Stimulated activated CD8-positive, alpha-beta memory T cell treated with anti-CD3 and anti-CD28 coated beads, Interleukin-7, amount 100 ng/mL, for 4 hours (primary cell): ENCODE measurements around the gene TMEM165.

ENCODE experiments used
- DNase-seq, 2 donors: peaks; one replicate each; pipeline ENCODE4 v3.0.0-alpha.2; 2020; ENCODE audit warnings: low read depth in 2 of 2

The TMEM165 gene

DNA sequence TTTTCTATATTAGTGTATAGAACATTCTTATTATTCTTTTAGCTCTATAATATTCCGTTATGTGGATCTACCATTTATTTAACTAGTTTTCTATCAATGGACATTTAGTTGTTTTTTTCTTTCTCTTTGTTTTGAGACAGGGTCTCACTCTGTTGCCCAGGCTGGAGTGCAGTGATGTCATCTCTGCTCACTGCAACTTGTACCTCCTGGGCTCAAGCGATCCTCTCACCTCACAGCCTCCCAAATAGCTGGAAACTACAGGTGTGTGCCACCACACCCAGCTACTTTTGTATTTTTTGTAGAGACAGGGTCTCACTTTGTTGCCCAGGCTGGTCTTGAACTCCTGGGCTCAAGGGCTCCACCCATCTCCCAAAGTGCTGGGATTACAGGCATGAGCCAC, 10.8 kb downstream of the TMEM165 start:
- no peak for DNase-seq

DNA sequence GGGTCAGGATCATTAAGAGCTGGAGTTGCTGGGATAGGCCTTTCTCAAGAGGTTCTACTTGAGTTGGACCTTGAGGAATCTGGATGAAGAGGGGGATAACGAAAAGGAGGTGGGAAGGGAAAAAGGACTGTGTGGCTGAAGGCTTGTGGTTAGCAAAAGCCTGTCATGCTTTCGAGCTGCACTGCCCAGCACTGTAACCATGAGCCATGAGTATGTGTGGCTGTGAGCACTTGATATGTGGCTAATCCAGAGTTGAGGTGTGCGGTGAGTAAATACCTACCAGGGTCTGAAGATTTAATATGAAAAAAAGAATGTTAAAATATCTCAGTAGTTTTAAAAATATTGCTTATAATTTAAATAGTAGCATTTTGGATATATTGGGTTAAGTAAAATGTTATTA, 11.4 kb downstream of the TMEM165 start:
- DNase-seq, result no peak

DNA sequence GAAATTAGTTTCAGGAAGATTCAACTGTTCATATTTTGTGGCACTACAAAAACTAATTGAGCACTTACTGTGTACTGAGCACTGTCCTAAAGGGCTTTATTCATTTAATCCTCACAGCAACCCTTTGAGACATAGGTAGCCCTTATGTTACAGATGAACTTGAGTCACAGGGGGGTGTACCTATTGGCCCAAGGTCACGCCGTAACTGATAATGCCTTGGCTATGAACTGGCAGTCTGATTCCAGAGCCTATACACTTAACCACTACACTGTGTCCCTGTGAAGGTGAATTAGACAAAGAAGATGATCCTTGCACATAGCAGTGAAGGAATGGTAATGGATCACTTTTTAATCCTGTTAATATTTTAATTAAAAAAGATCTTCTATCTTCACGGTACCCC, 12.0 kb downstream of the TMEM165 start:
- DNase-seq, result no peak

DNA sequence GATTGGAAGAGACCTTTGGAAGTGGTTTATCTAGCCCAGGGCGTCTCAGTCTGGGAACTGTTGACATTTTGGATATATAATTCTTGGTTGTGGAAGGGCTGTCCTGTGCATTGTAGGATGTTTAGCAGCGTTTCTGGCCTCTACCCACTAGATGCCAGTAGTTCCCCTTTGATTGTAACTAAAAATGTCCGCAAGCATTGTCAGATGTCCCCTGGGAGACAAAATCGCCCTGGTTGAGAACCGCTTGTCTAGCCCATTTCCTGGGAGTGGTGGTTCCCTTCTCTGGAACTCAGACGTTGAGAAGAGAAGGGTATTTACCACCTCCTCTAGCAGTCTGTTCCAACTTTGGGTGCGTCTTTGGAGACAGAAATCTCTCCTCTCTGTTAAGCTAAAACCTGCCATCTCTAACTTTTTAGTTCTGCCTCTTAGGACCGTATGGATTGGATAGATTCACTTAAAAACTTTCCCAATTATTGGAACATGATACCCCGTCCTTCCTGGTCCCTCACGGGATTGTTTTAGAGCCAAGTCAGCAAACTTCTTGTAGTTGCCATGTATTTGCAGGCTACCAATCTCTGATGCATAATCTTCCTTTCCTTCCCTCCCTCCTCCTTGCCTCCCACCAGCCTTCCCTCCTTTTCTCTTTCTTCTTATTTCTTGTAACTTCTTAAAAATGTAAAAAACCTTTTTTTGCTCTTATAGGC, 13.9 kb downstream of the TMEM165 start:
- DNase-seq, result no peak

DNA sequence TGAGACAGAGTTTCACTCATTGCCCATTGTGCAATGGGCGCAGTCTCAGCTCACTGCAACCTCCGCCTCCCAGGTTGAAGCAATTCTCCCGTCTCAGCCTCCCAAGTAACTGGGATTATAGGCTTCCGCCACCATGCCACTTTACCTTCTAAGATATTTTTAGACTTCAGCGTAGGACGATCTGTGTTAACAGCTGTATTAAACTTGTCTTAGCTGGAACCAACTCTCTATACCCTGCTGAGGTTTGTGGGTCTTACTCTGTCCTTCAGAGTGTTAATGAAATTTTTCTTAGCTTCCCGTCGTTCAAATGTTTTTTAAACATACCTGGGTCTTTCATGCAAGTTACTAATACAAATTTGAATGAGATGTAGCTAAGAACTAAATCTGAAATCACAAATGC, 14.7 kb downstream of the TMEM165 start:
- DNase-seq, result no peak

DNA sequence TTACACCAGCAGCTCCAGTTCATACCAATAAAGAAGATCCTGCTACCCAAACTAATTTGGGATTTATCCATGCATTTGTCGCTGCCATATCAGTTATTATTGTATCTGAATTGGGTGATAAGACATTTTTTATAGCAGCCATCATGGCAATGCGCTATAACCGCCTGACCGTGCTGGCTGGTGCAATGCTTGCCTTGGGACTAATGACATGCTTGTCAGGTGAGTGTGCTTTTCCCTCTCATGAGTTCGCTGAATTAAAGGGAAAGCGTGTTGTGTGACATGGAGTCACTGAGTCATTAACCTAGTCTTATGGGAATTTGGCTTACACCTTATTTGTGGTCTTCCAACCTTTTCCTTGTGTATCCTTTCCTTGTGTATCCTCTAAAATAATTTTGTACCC, 15.9 kb downstream of the TMEM165 start:
- no peak for DNase-seq

DNA sequence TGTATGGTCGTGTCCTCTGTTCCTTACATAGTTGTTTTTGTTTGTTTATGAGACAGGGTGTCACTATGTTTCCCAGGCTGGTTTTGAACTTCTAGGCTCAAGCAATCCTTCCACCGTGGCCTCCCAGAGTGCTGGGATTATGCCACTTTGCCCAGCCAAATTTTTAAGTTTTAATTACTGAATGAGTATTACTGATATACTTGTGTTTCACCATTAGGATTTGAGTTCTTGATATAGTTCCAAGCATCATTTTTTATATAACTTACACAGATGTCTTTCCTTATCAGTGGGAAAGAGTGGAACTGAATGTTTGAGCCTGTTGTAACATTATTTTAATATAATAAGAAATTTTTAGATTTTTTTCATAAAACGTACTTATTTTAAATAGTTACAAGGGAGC, 20.4 kb downstream of the TMEM165 start:
- DNase-seq, result no peak

DNA sequence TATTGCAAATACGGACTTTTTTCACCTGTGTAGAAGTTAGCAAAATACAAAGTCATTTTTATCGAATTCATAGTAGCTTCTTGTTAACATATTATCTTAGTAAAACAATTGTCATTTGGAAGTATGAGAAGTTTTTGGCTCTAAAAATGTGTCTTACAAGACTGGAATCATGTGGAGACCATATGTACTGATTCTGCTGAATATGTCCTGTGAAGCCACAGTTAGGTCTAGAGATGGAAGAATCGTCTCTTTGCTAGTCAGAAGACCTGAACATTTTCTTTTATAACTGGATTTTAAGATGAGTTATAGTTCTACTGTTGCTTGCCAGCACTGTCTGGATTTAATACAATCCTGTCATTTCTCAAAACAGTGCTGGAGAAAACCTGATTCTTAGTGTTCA, 29.0 kb downstream of the TMEM165 start:
- no peak for DNase-seq

DNA sequence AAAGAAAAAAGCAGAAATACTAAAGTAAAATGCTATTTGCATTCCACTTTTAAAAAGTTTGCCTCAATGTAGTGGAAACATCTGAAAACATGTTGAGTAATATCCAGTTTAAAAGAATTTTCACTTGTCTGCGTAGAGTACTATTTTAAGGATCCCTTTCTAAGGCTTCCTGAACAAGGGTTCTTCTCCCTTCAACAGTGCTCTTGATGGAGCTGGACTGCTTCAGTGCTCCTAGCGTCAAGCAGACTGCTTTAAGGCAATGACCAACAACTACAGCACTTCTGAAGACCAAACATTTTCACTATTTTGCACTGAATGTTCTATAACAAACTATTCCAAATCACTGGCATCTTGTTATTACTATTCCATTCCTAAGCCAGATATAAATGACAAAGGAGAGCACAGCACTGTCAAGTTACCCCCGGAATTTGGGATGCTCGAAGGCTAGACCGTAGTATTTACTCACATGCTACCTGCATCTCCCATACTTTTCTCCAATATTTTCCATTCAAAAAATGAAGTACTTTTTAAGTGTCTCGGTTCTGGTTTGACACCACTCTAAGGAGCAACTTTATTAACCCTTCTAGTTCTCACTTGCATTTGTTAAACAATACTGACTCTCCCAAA, 36.1 kb downstream of the TMEM165 start:
- no peak for DNase-seq

DNA sequence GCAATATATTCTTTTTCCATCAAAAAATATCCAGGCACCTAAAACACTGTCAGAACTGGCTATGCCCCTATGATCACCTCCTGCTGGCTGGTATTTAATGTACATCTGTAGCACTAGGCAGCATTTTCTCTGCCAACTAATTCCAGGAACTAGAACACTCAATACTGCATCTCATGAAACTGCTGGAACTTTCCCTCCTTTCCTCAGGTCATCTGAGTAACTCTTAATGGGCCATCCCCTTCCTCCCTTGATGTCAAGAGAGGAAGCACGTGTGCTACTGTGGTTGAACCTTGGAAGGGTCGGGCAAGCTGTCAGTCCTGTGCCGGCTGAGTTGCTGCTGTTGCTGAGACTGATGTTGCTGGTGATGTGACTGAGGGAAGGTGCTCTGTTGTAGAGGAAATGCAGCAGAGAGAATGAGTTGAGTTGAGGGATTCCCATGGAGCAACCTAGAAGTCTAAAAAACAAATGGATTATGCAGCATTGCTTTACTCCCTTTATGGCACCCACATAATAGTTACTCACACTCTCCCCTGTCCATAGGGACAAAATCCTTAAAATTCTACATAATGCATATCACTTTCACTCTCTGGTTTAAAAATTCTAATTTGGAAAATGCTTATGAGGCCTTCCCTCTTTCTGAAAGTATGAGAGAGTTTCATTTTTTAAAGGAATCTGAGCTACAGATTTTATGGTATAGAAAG, 39.5 kb downstream of the TMEM165 start:
- no peak for DNase-seq

DNA sequence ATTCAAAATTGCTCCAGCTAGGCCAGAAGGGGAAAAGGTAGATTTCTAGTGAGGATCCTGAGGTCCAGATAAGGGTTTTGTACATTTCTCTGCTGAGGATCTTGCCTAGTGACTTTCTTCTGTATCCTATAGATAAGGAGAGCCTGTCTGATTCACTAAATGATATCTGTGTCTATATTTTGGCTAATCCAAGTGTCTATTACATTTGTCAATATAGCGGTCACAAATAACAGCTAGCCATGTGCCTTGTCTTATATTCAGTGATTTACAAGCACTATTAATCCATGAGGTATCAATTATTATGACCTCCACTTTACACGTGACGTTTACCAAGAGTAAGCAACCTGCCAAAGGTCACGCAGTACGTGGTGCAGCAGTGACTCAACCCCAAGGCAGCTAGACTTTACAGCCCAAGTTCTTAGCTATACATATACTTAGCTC, 41.6 kb downstream of the TMEM165 start:
- no peak for DNase-seq

DNA sequence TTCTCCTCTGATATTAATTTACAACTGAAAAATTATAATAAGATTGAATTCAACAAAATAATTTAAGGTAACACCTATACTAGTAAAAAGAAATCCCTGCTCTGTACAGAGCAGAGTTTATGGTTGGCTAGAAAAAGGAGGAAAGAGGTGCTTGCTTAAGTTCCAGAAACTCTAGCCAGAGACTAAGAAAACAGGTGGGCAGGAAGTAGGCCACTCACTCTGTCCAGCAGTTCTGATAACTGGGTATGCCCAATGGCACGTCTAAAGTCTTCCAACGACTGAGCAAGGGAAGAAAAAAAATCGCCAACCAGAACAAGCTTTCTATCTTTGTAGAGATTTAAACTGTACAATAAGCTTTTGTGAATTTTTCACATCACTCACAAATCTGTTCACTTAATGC, 42.1 kb downstream of the TMEM165 start:
- no peak for DNase-seq

DNA sequence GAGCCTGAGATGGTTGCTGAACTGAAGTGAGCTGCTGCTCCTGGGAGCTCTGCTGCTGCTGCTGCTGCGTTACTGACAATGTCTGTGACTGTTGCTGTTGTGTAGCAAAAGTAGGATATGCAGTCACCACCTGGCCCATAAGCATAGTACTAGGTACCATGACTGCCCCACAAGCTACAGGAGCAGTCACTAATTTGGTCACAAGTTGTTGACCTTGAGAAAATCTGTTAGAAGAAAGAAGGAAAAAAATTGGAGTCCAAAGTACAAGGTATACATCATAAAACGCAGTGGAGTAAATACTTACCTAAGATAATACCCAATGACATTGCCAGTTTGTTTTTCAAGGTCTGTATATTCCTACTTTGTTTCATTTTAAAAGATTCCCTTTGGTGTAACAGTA, 42.6 kb downstream of the TMEM165 start:
- DNase-seq, result no peak

DNA sequence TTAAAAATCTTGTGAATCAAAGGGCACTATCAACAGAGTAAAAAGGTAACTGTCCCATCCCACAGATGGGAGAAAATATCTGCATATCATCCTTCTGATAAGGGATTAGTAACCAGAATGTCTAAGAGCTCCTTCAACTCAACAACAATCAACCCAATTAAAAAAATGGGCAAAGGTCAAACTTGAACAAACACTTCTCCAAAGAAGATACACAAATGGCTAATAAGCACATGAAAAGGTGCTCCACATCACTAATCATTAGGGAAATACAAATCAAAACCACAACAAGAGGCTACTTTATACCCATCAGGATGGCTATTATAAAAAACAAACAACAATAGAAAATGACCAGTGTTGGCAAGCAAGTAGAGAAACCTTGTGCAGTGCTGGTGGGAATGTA, 43.3 kb downstream of the TMEM165 start:
- DNase-seq, result no peak

DNA sequence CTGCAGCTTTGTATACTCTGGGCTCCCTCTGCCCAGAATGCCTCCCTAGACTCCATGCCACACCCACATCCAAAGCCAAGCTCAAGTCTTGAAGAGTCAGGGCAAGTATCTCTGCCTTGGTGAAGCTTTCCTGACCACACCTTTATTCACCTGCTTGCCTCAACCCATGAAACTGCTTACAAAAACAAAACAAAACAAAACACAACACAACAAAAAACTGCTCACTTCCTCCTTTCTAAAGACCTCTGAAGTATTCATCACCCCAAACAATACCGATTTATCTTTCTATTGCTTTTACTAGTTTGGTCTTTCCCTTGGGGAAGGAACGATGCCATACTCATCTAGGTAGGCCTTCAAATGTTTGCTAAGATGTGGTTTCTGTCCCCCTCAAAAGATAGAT, 45.0 kb downstream of the TMEM165 start:
- no peak for DNase-seq

DNA sequence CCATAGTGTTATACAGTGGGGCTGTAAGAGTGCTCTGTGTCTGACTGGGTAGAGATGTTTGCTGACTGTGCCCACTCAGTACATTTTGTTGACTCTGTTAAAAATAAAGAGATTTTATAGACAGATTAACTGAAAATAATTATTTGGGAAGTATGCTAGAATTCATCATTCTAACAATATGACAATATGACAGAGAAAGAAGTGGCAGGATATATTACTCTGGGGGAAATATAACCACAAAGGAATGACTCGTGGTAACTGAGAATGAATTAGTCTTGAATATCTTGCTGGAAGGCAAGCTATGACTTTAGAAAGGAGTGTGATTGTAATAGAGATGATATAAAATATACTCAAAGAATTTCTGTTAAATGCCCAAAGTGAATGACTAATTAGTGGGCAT, 46.8 kb downstream of the TMEM165 start:
- DNase-seq, result no peak

DNA sequence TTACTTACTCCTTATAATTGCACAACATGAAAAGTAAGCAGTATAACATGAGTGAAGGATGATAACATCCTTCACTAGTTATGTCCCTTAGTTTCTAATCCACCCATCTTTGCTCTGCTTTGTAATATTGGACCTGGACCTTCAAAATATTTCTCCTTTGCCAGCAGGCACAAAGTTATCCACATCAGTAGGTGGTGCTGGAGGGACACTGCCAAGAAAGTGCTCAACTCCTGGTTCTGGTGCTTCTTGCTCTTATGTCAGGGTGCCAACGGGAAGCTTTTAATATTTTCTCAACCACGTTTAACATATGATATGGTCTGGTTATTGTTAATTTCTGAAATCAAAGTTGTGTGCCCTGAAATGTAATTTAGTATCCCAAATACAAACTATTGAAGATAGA, 49.1 kb downstream of the TMEM165 start:
- DNase-seq, result no peak

DNA sequence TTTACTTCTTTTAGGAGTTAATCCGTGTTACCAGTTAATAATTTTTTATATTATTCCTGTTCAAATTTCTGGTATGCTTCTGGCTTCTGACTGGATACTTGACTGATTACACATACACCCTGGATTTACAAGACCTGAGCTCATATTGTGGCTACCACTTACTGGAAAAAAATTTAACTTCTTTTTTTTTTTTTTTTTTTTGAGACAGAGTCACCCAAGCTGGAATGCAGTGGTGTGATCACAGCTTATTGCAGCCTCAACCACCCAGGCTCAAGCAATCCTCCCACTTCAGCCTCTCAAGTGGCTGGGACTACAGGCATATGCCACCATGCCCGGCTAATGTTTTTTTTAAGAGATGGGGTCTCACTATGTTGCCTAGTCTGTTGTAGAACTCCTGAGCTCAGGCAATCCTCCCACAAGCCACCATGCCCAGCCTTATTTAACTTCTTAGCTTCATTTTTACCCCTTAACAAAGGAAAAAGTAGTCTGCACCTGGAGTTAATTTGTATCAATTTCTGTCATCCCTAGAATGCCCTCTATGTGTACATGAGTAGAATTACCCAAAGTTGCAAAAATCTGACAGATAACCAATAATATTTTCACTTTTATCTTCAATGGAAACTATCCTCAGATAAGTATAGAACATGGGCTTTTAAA, 50.3 kb downstream of the TMEM165 start:
- DNase-seq, result no peak

DNA sequence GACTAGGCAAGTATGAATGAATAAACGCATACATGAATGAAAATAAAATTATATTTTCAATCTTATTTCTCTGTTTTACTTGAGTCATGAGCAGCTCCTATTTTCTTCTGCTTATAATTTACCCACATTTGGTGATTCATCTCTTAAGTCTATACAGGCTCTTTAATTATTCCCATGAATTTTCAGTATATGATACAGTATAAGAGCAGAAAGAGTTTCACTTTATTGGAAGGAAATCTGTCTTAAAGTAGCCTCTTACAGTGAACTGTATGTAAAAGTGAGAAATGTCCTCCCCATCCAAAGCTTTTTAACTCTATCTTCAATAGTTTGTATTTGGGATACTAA, 50.8 kb downstream of the TMEM165 start:
- DNase-seq, result no peak

DNA sequence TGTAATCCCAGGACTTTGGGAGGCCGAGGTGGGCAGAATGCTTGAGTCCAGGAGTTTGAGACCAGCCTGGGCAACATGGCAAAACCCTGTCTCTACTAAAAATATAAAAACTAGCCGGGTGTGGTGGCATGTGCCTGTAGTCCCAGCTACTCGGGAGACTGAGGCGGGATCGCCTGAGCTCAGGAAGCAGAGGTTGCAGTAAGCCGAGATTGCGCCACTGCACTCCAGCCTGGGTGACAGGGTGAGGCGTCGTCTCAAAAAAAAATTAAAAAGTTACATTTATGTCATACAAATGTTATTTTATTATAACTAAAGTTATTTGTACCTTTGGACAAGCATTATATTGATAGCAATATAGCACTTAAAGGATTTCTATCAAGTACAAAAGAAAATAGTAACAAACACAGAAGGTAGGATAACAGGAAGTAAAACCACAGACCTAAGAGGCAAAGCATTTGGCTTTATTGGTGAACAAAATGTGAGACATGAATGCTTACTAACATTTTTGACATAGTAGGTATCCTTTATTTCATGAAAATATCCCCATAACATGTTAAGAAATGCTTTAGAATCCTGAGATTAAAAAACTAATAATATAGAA, 51.5 kb downstream of the TMEM165 start:
- DNase-seq, result no peak

DNA sequence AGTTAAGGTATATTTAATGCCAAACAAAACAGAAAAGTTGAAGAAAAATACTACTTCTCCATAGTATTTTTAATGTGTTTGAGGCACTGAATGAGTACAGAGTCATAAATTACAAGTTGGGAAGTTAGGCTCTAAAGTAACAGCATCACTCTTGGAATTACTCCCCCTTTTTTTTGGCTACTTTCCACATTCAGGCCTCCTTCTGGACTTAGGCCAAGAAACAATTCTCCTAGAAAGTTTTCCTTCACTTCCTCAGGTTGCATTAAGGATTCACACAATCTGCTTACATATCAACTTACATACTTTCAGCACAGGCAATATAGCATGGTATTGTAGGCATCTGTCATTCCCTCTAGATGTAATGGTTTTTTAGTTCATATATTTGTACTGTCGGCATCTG, 52.1 kb downstream of the TMEM165 start:
- no peak for DNase-seq

DNA sequence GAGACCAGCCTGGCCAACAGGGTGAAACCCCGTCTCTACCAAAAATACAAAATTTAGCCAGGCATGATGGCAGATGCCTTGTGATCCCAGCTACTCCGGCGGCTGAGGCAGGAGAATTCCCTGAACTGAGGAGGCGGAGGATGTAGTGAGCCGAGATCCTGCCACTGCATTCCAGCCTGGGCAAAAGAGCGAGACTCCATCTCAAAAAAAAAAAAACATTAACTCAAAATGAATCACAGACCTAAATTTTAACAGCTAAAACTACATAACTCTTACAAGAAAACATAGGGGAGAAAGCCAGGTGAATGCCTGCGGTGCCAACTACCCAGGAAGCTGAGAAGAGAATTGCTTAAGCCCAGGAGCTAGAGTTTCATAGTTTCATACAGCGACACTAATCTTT, 54.8 kb downstream of the TMEM165 start:
- DNase-seq, result no peak
